T47D (cell line): ENCODE results near the gene PSMB7.

Source experiments
- DNase-seq, 2 experiments: peaks; one replicate each; pipeline versions ENCODE4 v3.0.0 to v3.0.0-alpha.2; 2011 to 2012; ENCODE audit warnings: low read depth in 1 of 2, low spot score in 1 of 2
- JUND ChIP-seq: IDR thresholded peaks from 2 replicates; pipeline ENCODE4 v1.6.1; 2012; ENCODE audit warnings: low read depth
- in situ Hi-C: cut with HindIII; loops from 2 replicates; pipeline ENCODE4 v1.10.0; 2016; ENCODE audit warnings: low sequenced_read_pairs, low pct_unique_long_range_greater_than_20kb

PSMB7 gene

DNA sequence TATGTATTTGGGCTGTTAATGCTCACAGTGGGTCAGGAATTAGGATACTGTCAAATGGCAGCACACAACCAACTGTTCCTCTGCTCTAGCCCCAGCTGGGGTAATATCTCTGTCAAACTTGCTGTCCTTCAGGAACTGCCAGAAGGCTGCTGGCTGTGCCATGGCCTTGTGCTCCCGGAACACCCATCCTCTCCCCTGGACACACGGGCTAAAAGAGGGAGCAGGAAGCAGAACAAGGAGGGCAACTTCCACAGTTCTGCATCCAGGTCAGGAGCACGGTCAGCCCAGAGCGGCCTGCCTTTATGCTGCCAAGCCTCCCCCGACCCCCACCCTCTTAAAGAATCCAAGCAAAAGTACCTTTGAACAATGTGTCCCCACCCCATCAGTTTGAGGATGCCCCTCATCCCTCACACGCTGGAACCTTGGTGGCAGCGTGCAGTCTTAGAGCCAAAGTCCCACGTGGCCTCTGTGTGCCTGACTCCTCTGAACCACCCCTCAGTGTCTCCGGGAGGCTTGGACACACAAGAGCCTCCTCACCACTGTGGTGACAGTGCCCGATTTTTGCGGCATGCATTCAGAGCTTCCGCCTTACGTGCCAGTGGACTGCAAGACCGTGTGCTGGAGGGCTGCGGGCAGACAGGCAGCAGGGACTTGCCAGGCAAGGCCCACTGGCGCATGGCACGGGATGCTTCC is 60.8 kb downstream of the PSMB7 start:
- no peak for DNase-seq
- TF ChIP-seq JUND, result no peak
- in situ Hi-C loops, result no loop called here

DNA sequence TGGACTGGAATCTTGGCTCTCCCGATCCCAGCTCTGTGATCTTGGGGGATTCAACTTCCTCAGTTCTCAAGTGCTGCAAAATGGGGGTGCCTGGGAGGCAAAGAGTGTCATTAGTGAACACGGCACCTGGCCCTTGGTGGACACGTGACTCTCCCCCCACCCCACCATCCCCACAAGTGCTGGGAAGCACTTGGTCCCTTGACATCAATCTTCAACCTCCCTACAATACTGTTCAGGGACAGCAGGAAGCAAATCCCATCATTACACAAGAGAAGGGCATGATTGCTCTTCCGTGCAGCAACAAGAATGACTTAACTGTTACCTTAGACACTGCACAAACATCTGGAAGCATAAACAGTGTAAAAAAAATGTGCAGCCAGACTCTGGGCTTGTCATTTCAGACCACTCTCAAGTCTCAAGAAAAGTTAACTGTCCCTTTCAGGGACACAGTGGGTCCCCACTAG is 61.4 kb downstream of the PSMB7 start:
- TF ChIP-seq JUND, result no peak
- DNase-seq, result no peak
- in situ Hi-C loops, result no loop called here

GRCh38 chr9:124353166-124353768 is 62.0 kb downstream of the PSMB7 start:
- in situ Hi-C loops, result no loop called here
- TF ChIP-seq JUND, result no peak

DNA sequence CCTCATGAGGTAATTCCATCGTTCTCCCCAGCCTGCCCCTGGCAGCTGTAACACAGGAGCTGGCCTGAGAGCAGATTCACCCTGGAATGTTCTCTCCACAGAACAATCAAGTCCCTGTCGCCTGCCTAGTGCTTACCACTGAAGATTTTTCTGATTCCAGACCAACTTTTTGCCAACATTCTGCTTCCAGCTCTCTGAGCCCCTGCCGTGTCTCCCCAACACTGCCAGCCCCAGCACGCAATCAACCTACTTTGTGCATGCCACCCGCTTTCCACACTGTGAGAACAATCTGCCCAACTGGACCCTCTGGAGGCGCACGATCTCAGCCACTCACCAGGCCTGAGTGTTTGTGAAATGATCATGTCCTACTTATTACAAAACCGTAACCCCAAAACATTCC is 62.6 kb downstream of the PSMB7 start:
- in situ Hi-C loops, result no loop called here
- no peak for DNase-seq
- no peak for TF ChIP-seq JUND

More at GRCh38 chr9:124353166-124353768, 62.0 kb downstream of the PSMB7 start:
- no peak for DNase-seq

DNA sequence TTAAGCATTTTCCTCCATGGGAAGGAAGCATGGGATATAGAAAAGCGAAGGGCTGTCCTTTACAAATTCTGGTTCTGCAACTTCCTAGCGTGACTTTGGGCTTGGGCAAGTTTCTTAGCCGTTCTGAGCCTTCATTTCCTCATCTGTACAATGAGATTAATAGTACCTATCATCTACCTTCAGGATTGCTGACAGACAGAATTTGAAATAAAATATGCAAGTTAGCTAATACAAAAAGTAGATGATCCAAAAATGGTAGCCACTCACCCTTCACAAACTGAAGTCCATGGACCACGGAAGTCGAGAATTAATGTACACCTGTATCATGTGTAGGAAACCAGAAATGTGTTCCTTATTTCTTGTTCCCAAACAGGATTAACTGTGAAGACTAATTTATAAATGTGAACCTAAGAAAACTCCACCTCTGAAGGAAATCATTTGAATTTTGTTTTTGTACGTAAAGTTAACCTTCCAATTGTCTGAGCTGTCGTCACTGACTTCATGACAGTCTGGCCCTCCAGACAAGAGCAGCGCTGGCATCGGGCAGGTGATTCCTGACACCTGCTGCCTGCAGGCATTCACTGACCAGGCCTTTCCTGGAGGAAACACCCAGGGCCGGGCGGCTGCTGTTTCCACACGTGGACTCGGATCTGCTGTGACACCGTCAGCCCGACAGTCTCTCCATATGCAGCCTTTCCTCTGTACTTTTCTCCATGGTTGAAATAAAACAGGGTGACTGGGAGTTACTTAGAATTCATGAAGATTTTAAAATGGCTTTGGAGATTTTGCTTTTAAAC is 63.4 kb downstream of the PSMB7 start:
- no peak for TF ChIP-seq JUND
- no peak for DNase-seq
- in situ Hi-C loops, result no loop called here

GRCh38 chr9:124350494-124351263 is 64.6 kb downstream of the PSMB7 start:
- in situ Hi-C loops, result no loop called here
- no peak for TF ChIP-seq JUND

GRCh38 chr9:124349675-124350493 is 65.4 kb downstream of the PSMB7 start:
- no peak for TF ChIP-seq JUND
- no peak for DNase-seq
- in situ Hi-C loops, result no loop called here

More at GRCh38 chr9:124350494-124351263, 64.6 kb downstream of the PSMB7 start:
- no peak for DNase-seq

DNA sequence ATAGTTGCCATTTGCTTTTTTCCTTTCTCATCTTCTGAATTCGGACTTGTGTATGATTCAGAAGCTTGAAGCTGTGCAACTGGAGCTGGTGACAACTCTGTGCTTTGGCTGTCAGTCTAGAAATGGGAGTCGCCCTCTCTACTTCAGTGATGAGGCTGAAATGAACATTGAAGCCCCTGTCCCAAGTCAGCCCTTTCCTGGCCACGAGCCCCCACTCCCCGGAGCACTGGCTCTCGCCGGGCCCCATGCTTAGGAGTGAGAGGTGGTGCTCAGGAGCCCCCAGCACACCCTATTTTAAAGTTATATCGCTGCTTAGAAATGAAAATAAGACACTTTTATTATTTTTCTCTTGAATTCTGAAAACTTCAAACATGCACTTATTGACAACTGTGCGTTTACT is 66.0 kb downstream of the PSMB7 start:
- in situ Hi-C loops, result no loop called here
- DNase-seq, result no peak
- TF ChIP-seq JUND, result no peak

DNA sequence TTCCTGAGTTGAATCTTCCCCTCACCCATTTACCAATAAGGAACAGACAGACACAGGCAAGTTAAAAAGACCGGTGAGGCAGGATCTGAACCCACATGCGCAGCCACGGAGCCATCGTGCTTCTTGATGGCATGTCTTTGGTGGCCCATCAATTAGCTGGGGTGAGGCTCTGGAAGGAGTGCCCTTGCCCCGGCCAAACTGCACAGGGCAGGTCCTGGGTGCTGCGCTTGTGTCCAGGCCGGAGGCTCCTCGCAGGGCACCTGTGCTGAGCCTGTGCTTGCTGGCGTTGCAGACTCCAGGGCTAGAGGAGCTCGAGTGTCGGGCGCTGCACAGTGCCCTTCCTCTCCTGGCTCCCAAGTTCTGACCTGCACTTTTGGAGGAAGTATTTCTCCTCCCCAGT is 66.4 kb downstream of the PSMB7 start:
- in situ Hi-C loops, result no loop called here
- TF ChIP-seq JUND, result no peak
- no peak for DNase-seq

GRCh38 chr9:124348363-124348762 is 66.9 kb downstream of the PSMB7 start:
- no peak for TF ChIP-seq JUND
- in situ Hi-C loops, result no loop called here
- no peak for DNase-seq

DNA sequence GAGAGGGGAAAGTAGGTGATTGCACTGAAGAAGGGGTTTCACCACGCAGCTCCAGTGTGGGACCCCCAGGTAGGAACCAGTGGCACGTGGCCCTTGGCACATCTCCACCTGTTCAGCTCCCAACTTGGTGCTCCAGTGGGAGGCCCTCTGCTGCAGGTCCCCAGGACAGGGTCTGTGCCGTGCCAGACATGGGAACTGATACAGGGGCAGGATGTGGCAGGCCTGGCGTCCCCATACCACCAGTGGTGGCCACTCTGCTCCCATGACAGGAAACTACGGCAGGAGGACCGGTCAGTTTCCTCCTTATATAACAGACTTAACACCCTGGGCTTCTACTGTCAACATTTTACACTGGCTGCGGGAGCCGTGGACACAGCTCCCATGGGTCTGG is 67.3 kb downstream of the PSMB7 start:
- in situ Hi-C loops, result no loop called here
- TF ChIP-seq JUND, result no peak
- no peak for DNase-seq
